Jurkat, Clone E6-1 (cell line): ENCODE data around the gene GSTCD.
"Not testable (repeated sequence)": the region's sequence is repeated elsewhere in the genome, so short reads cannot be mapped to it uniquely, and the experiment has no call there.

Experiments used
- DNase-seq: peaks from one replicate; pipeline ENCODE4 v3.0.0-alpha.2; 2011; ENCODE audit warnings: low read depth, low spot score
- H3K4me3 ChIP-seq: 2 replicates; pipeline ENCODE4 v1.5.1; 2011; ENCODE audit warnings: mild to moderate bottlenecking, low read length, control low read depth, moderate library complexity

The GSTCD gene

DNA sequence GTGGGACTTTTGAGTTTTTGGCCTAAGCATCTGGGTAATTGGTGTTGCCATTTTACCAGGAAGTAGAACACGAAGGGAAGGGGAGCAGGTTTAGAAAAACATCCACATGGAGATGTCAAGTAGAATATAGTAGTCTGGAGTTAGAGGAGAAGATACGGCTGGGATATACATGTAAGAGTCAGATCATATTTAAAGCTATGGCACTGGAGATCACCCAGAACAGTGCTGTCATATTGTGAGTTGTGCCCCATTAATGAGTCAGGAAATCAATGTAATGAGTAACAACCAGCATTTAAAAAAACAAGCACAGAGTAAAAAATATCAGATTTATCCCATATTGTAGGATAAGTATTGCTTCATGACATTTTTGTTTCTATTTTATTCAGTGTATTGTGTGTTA is 4.2 kb downstream of the GSTCD start:
- DNase-seq, result no peak
- no peak overlapping the region for H3K4me3 ChIP-seq

DNA sequence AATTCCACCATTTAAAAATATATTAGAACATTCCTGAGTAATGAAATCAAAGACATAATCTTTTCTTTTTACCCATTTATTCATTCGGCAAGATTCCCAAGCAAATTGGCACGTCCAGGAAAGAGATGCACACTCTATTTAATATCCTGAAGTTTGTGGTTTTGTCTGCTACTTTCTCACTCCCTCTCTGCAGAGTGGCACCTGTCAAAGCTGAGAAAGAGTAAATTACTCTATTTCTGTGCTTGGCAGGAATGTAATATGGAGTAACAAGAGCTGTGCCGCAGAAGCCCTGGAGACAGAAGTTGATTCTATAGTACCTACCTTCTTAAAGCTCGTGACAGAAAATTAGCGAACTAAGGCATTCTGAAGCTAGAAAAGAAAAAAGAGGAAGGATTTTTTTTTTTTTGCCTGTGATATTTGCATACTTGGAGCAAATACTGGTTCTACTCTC is 5.5 kb downstream of the GSTCD start:
- DNase-seq, result no peak
- H3K4me3 ChIP-seq, result no peak overlapping the region

DNA sequence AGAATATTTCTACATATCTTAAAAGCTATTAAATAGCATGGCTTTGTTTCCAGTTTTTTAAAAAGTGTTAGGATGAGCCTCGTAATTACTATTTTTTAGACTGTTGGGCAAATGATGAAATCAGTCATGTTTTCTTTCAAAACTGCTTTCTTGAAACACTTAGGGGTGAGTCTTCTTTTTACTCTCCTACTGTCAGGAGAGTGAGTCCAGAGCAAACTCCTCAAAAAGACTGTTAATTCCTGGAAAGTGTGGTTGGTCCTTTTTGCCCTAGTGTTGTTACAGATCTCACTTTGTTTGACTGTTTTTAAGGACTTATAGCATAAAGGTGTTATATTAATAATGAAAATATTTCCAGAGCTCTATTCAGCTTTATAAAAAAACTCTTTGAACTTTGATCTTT is 6.3 kb downstream of the GSTCD start:
- no peak overlapping the region for H3K4me3 ChIP-seq
- no peak for DNase-seq

DNA sequence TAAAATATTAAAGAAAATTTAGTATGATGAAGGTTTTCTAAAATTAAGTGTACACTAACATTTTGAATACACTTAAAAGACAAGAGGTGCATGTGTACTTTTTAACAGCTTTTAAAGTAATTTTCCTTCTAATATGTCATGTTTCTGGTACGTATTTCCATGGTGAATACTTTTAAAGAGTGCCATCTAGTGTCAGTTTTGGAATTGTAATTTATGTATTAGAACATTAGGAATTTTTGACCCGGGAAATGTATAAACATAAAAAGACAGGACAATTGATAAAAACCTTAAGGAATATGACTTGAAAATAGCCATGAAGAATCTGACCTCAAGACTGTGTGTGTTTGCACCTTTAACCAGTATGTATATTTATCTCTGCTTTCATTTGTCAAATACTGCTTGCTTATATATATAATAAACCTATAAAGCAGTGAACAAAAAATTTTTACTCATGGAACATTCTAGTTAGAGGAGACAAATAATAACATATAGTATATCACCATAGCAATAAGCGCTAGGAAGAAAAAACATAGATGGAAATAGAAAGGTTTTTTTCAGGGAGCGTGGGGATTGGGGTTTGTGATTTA is 7.2 kb downstream of the GSTCD start:
- no peak for DNase-seq

DNA sequence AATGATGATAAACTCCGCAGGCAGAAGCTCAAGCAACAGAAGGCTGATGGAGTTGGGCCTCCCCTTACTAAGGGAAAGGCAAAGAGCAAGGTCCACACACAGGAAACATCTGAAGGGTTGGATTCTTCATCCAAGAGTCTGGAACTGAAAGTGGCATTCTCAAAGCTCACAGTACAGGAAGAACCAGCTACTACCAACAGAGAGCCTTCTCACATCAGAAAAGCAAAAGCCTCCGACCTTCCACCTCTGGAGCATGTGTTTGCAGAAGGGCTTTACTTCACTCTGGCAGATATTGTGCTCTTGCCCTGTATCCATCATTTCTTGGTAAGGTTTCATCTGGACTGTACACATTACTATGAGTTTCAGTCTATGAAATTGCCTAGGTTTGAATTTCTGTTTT is 10.6 kb downstream of the GSTCD start:
- H3K4me3 ChIP-seq, result no peak overlapping the region
- DNase-seq, result no peak

More for the DNA sequence above, 7.2 kb downstream of the GSTCD start:
- no peak overlapping the region for H3K4me3 ChIP-seq

DNA sequence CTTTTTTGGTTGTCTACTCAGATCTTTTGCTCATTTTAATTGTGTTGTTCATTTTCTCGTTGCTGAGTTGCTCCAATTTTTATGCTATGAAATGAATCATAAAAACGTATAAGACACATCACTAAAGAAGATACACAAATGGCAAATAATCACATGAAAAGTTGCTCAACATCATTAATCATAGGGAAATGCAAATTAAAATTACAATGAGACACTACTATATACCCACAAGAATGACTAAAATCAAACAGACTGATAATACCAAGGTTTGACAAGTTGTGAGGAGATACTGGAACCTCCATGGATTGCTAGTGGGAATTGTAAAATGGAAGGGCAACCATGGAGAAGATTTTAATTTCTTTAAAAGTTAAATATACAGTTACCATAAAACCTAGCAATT is 17.0 kb downstream of the GSTCD start:
- DNase-seq, result no peak
- no peak overlapping the region for H3K4me3 ChIP-seq

DNA sequence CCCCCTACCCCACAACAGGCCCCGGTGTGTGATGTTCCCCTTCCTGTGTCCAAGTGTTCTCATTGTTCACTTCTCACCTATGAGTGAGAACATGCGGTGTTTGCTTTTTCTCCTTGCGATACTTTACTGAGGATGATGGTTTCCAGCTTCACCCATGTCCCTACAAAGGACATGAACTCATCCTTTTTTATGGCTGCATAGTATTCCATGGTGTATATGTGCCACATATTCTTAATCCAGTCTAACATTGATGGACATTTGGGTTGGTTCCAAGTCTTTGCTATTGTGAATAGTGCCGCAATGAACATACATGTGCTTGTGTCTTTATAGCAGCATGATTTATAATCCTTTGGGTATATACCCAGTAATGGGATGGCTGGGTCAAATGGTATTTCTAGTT is 21.3 kb downstream of the GSTCD start:
- not testable (repeated sequence) for H3K4me3 ChIP-seq, DNase-seq

DNA sequence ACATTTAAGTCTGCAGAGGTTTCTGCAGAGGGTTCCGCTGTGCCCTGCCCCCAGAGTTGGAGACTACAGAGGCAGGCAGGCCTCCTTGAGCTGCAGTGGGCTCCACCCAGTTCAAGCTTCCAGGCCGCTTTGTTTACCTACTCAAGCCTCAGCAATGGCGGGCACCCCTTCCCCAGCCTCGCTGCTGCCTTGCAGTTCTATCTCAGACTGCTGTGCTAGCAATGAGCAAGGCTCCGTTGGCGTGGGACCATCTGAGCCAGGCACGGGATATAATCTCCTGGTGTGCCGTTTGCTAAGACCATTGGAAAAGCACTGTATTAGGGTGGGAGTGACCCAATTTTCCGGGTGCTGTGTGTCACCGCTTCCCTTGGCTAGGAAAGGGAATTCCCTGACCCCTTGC is 26.6 kb downstream of the GSTCD start:
- DNase-seq, H3K4me3 ChIP-seq: not testable (repeated sequence)

DNA sequence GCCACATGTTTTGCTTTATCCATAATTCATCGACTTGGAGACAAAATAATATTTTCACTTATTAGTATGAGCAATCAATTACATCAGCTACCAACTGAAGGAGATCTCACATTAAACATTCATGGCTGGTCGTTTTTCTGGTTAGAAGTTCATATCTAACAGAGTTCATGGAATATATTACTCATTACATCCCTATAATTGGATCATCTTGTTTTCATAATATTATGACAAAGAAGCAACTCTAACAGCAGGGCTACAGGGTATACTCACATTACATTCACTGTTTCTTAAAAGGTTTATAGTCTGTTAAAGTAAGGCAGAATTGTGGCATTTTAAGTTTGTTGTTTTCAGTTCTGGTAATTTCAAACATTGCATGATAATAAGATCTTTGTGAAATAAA is 33.0 kb downstream of the GSTCD start:
- no peak overlapping the region for H3K4me3 ChIP-seq
- DNase-seq, result no peak

DNA sequence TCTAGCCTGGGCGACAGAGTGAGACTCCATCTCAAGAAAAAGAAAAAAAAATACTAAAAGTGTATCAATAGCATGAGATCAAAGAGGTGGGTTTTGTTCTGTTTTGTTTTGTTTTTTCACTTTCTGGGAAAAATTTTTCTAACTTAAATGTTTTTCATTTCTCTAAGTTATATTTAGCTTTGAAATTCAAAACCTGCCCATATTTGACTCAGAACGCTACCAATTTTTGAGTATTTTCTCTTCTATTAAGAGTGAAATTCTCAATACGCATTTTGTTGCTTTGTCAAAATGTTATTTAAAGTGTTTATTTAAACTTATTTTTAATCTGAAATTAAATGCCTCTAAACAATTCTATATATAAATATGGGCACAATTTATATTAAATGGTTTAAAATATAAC is 39.6 kb downstream of the GSTCD start:
- H3K4me3 ChIP-seq, result no peak overlapping the region
- DNase-seq, result no peak

DNA sequence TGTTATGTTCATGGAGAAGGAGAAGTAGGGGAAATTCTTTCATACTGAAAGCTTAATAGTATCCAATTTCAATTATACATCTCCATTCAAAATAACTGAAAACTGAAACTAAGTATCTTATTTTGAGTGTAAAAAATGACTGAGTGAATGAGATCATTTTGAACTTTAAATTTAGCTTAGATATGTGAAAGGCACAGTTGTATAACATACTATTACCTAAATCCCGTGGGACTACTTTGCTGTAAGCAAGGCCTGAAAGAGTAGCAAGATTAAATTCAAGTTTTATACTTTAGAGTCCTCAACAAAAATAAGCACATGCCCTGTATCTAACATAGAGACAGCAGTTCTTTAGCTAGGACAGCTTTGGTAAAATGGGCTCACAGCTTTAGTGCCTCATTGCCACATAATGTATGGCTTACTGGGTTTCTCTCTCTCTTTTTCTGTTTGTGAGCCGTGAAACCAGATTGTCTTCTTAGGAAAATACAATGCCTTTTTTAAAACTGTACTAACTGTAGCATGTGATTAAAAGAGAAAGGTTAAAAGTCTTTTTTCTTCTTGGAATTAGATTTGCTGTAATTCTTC is 43.2 kb downstream of the GSTCD start:
- H3K4me3 ChIP-seq, result no peak overlapping the region
- no peak for DNase-seq

DNA sequence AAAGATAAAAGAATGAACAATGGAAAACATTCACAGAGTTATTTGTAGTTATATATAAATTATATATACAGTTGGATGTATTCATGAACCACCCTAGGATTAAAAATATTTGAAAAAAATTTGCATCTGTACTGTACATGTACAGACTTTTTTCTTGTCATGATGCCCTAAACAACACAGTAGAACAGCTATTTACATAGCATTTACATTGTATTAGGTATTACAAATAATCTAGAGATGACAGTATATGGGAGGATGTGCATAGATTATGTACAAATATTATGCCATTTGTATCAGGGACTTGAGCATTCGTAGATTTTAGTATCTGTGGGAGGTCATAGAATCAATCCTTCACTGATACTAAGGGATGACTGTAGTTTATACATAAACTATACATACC is 44.8 kb downstream of the GSTCD start:
- no peak for DNase-seq
- H3K4me3 ChIP-seq, result no peak overlapping the region

DNA sequence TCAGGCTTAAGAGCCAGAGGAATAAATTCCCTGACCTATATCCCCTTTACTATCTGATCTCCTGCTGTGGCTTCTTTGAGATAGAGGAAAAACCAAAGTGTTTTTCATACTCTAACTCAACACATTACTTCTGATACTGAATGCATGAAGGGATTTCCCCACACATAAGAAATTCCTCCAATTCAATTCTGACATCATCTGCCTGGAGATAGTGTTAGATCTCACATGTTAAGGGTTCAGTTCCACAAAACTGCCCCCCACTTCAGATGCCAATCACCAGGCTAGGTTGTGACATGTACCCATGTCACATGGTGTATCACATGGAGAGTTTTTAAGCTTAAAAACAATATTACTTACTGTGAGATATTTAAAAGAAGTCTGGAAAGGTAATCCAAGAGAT is 46.8 kb downstream of the GSTCD start:
- no peak for DNase-seq
- H3K4me3 ChIP-seq, result no peak overlapping the region

DNA sequence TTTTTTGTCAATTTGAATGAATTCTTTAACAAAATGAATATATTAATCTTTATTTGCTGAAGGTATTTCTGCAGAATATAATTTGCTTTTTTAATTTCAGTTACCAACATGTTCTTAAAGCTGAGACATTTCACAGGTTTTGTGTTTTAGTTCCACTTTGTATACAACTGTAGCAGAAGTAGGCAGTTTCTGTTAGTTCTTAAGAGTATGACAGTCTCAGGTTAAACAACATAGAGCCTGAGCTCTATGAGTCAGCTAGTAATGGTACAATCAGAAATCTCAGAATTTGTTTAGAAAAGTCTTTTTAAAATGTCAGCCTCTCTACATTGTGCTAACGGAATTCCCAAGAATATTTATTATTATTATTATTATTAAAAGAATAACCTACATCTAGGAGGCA is 50.4 kb downstream of the GSTCD start:
- H3K4me3 ChIP-seq, result no peak overlapping the region
- DNase-seq, result no peak

DNA sequence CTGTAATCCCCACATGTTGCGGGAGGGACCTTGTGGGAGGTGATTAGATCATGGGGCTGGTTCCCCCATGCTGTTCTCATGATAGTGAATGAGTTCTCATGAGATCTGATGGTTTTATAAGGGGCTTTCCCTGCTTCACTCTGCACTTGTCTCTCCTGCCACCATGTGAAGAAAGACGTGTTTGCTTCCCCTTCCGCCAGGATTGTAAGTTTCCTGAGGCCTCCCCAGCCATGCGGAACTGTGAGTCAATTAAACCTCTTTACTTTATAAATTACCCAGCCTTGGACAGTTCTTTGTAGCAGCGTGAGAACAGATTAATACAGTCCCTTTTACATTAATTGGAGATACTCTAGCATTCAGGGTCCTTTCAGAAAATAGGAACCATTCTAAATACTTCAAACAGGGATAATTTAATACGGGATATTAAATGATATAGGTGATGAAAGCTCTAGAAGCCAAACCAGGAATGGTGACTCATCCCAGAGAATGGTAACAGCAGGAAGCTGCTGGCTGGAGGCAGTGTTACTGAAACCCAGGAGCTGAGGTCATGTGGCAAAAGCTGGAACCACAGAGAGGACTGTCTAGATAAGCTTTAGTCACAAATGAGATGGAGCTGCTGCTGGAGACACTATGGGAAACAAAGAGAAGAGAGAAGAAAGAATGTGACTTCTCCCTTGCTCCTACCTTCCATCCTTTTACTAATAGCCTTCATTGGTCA is 57.3 kb downstream of the GSTCD start:
- DNase-seq, result no peak

DNA sequence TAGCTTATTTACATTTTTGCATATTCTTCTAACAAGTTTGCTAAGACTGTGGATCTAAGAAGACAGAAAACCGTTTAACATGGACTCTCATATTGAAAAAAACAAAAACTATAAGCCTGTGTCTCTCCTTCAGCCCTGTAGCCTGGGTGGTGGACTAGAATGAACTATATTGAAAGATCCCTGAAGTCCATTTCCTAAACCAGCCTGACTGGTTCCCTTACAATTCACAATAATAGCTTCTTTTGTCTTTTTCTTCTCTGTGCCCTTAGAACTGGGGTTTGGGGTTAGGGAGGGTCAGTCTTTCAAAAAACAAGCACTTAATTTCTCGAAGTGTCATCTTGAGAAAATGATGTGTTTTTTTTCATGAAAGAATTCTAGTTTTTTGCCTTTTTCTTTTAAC is 59.0 kb downstream of the GSTCD start:
- no peak for DNase-seq
- H3K4me3 ChIP-seq, result no peak overlapping the region

More for the DNA sequence above, 57.3 kb downstream of the GSTCD start:
- no peak overlapping the region for H3K4me3 ChIP-seq

DNA sequence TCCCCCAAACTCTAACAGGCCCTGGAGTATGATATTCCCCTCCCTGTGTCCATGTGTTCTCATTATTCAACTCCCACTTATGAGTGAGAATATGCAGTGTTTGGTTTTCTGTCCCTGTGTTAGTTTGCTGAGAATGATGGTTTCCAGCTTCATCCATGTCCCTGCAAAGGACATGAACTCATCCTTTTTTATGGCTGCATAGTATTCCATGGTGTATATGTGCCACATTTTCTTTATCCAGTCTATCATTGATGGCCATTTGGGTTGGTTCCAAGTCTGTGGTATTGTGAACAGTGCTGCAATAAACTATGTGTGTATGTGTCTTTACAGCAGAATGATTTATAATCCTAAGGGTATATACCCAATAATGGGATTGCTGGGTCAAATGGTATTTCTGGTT is 61.9 kb downstream of the GSTCD start:
- DNase-seq, H3K4me3 ChIP-seq: not testable (repeated sequence)

DNA sequence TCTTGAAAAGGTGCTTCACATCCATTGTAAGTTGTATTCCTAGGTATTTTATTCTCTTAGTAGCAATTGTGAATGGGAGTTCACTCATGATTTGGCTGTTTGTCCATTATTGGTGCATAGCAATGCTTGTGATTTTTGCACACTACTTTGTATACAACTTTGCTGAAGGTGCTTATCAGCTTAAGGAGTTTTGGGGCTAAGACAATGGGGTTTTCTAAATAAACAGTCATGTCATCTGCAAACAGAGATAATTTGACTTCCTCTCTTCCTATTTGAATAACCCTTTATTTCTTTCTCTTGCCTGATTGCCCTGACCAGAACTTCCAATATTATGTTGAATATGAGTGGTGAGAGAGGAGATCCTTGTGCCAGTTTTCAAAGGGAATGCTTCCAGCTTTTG is 63.5 kb downstream of the GSTCD start:
- H3K4me3 ChIP-seq, DNase-seq: not testable (repeated sequence)

DNA sequence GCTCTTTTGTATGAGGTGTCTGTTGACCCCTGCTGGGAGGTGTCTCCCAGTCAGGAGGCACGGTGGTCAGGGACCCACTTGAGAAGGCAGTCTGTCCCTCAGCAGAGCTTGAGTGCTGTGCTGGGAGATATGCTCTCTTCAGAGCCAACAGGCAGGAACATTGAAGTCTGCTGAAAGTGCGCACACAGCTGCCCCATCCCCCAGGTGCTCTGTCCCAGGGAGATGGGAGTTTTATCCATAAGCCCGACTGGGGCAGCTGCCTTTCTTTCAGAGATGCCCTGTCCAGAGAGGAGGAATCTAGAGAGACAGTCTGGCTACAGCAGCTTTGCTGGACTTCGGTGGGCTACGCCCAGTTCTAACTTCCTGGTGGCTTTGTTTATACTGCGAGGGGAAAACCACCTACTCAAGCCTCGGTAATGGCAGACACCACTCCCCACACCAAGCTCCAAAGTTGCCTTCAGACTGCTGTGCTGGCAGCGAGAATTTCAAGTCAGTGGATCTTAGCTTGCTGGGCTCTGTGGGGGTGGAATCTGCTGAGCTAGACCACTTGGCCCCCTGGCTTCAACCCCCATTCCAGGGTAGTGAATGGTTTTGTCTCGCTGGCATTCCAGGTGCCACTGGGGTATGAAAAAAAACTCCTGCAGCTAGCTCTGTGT is 67.3 kb downstream of the GSTCD start:
- not testable (repeated sequence) for H3K4me3 ChIP-seq, DNase-seq

DNA sequence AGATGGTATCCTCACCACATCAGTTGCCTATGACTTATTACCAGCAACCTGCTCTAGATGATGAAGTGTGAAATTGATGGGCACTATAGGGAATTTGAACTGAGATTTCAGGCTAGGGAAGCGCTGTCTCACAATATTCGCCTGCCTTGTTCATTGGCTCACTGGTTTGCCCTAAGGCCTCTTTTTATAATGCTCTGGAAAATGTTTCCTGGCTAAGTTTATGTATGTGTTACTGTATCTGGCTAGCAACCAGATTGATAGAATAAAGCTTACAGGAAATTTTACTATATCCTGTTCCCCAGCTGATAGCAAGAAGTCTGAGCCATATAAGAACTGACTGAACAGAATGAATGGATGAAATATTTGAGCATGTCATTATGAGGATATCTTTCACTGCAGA is 71.6 kb downstream of the GSTCD start:
- no peak for DNase-seq
- H3K4me3 ChIP-seq, result no peak overlapping the region
